MCF 10A (cell line): ENCODE data around the gene KRTAP4-4. TPM values are rescaled to one million over a fixed set of nuclear protein-coding genes. Genes with fewer than 3 reads are reported as not detected.

ENCODE experiments used
- BruUV-seq: library from RNA; stranded (reverse); fragments of 400-500 nt; replicated peaks from 2 replicates; lab custom pipeline; 2021; lab: Mats Ljungman, UMichigan
- CTCF ChIA-PET: fragments of 300-600 bp; sonication (Branson Sonifier 250); formaldehyde crosslinking; extraction: SDS; loops from one replicate; lab custom pipeline; 2021; ENCODE audit warnings: antibody characterized with exemption, inconsistent platforms; lab: Yijun Ruan, JAX
- POLR2A ChIA-PET: fragments of 300-600, 350-650 bp; sonication (Branson Sonifier 250); formaldehyde crosslinking; extraction: SDS; loops from one replicate; lab custom pipeline; 2020; ENCODE audit warnings: antibody characterized with exemption, inconsistent platforms; lab: Yijun Ruan, JAX
- DNase-seq: peaks from one replicate; pipeline ENCODE4 v3.0.0-alpha.2; 2018; ENCODE audit not compliant: unreplicated experiment
- H3K27ac Mint-ChIP-seq: one replicate; pipeline ENCODE4 v1.8.0; 2022; ENCODE audit warnings: mild to moderate bottlenecking, low read depth, mixed read lengths; ENCODE audit not compliant: unreplicated experiment
- H3K27me3 Mint-ChIP-seq: one replicate; pipeline ENCODE4 v1.8.0; 2022; ENCODE audit warnings: mixed read lengths; ENCODE audit not compliant: insufficient read depth, unreplicated experiment
- H3K36me3 Mint-ChIP-seq: one replicate; pipeline ENCODE4 v1.8.0; 2022; ENCODE audit warnings: mild to moderate bottlenecking, moderate library complexity, mixed read lengths; ENCODE audit not compliant: insufficient read depth, unreplicated experiment
- H3K4me1 Mint-ChIP-seq: one replicate; pipeline ENCODE4 v1.8.0; 2022; ENCODE audit warnings: mixed read lengths; ENCODE audit not compliant: insufficient read depth, unreplicated experiment
- H3K4me3 Mint-ChIP-seq: one replicate; pipeline ENCODE4 v1.8.0; 2022; ENCODE audit warnings: mild to moderate bottlenecking, moderate library complexity, mixed read lengths; ENCODE audit not compliant: unreplicated experiment
- H3K9me3 Mint-ChIP-seq: one replicate; pipeline ENCODE4 v1.8.0; 2022; ENCODE audit warnings: mixed read lengths; ENCODE audit not compliant: unreplicated experiment
- intact Hi-C: fragments of 100-400 bp; cut with micrococcal nuclease; formaldehyde crosslinking; loops from 2 replicates; pipeline ENCODE4 v1.14.1; 2022
- total RNA-seq: library from RNA; stranded (reverse); gene quantifications from 2 replicates; pipeline ENCODE4 v1.2.3, GENCODE V29; 2022
- TF ChIP-seq, protein P1 (sequence below): fragments of 200-600 bp; IDR thresholded peaks from one replicate; pipeline ENCODE4 v1.8.0; 2022; ENCODE audit warnings: antibody characterized with exemption, mild to moderate bottlenecking; ENCODE audit not compliant: unreplicated experiment

The KRTAP4-4 gene
- total RNA-seq, 1 experiment from 2014 or later = not detected

DNA sequence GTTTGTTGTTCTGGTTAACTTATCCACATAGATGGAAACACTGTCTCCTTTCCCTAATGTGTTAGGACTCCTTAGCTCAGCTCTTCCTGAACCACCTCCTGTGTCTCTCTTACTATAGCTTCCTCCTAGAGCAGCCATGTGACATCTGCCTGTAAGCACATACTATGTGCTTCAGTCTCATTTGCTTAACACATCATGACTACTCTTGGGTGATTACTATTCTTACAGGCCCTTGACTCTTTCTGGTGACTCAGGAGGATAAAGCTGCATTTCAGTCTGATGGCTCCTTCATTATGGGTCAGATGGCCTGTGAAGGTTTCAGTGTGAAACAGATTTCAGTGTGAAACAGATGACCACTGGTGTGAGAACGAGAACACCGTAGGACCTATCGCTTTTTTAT is 17.8 kb upstream of the KRTAP4-4 start:
- Mint-ChIP-seq H3K4me1 (no peaks in the 10 kb centered on the region), H3K9me3 (no peaks in the 10 kb centered on the region), H3K27me3 (peaks cover 28% of the 10 kb centered on the region), H3K27ac (no peak overlapping the region), H3K36me3 (no peaks in the 10 kb centered on the region), H3K4me3 (no peak overlapping the region)
- DNase-seq = no peak
- POLR2A ChIA-PET = interaction anchor here (0.9 kb wide), 1 partner anchor 10 kb away, joined by 3 read pairs; no protein-coding TSS in a partner anchor
- intact Hi-C loops = no loop called here
- BruUV-seq = no TSS peak
- CTCF ChIA-PET = interaction anchor here (0.7 to 1.4 kb wide), 2 partner anchors 34 to 144 kb away, joined by 3 to 5 read pairs; no protein-coding TSS in a partner anchor
- TF ChIP-seq, protein P1, sequence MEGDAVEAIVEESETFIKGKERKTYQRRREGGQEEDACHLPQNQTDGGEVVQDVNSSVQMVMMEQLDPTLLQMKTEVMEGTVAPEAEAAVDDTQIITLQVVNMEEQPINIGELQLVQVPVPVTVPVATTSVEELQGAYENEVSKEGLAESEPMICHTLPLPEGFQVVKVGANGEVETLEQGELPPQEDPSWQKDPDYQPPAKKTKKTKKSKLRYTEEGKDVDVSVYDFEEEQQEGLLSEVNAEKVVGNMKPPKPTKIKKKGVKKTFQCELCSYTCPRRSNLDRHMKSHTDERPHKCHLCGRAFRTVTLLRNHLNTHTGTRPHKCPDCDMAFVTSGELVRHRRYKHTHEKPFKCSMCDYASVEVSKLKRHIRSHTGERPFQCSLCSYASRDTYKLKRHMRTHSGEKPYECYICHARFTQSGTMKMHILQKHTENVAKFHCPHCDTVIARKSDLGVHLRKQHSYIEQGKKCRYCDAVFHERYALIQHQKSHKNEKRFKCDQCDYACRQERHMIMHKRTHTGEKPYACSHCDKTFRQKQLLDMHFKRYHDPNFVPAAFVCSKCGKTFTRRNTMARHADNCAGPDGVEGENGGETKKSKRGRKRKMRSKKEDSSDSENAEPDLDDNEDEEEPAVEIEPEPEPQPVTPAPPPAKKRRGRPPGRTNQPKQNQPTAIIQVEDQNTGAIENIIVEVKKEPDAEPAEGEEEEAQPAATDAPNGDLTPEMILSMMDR = no peak

DNA sequence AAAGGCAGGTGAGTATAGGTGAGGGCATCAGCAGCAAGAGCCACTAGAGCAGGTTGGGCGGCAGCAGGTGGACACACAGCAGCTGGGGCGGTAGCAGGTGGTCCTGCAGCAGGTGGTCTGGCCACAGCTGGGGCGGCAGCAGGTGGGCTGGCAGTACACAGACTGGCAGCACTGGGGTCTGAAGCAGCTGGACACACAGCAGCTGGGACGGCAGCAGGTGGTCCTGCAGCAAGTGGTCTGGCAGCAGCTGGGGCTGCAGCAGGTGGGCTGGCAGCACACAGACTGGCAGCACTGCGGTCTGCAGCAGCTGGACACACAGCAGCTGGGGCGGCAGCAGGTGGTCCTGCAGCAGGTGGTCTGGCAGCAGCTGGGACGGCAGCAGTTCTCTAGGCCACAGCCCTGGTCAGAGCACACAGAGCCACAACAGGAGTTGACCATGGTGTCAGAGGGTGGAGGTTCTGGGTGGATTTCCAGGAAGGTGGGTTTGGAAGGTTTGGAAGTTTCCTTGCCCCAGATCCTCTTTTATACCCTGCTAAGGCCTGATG is 17.3 kb upstream of the KRTAP4-4 start, which contains the start of gene KRTAP4-2:
TSS of gene KRTAP4-2 (minus strand) at position 495 of the 545 bp plus-strand sequence. CDS start at position 438, 57 bp downstream.
- ChIA-PET POLR2A (no interaction called here), CTCF (interaction anchor here (1.4 kb wide), 1 partner anchor 144 kb away, joined by 5 read pairs; no protein-coding TSS in a partner anchor)
- no peak for DNase-seq
- H3K9me3 Mint-ChIP-seq = no peaks in the 10 kb centered on the region
- H3K27me3 Mint-ChIP-seq = peaks cover 23% of the 10 kb centered on the region
- BruUV-seq = no TSS peak
- intact Hi-C loops = no loop called here
- H3K4me3 Mint-ChIP-seq = no peak within 1 kb of the TSS
- H3K4me1 Mint-ChIP-seq = no peaks in the 10 kb centered on the region
- H3K36me3 Mint-ChIP-seq = no peaks in the 10 kb centered on the region
- H3K27ac Mint-ChIP-seq = no peak within 1 kb of the TSS
- TF ChIP-seq, protein P1 = no peak

DNA sequence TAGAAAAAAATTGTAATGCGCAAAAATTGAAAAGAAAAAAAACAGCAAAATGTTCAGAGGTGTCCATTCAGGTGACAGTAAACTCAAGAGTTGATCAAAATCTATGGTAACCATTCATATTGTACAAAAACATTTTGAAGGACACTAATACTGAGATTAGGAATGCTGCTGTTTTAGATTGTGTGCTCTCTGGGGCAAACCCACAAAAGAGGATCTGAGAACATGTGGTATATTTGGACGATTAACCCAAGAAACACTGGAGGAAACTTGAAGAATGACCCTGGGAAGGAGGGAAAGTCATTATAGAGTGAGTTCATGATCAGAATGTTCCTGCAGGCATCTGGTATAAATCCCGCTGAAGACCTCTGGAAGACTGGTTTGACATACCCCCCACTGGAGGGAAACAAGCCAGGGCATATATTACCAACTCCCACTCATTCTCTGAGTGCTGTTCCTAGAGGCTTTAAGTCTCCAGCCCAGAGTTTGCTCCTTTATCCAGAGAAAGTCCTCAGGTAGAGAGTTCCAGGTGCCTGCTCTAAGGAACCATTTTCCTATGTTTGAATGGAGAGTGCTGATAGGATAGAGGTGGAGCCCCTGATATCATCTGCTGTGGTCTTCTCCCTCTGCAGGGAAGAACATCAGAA is 16.3 kb upstream of the KRTAP4-4 start:
- intact Hi-C loops = no loop called here
- TF ChIP-seq, protein P1 = no peak
- Mint-ChIP-seq H3K9me3 (no peaks in the 10 kb centered on the region), H3K27me3 (peaks cover 21% of the 10 kb centered on the region), H3K27ac (no peak overlapping the region), H3K4me3 (no peak overlapping the region), H3K4me1 (no peaks in the 10 kb centered on the region), H3K36me3 (no peaks in the 10 kb centered on the region)
- BruUV-seq = no TSS peak
- CTCF ChIA-PET = no interaction called here
- POLR2A ChIA-PET = no interaction called here
- no peak for DNase-seq

DNA sequence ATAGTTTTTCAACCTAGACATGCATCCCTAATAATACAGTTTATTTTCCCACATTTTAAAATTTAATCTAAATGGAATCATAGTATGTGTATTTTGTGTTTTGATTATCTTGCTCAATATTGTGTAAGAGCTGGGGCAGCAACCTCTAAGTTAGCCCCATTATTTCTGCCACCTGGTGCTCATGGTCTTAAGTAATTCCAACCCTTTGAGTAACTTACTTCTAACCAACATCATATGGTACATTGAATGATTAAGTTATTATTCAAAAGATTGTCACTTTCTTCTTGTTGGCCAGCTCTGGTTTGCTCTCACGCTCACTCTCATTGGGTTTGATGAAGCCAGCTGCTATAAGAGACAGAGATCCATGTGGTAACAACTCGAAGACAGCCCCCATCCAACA is 11.3 kb upstream of the KRTAP4-4 start:
- H3K27me3 Mint-ChIP-seq = peaks cover 13% of the 10 kb centered on the region
- intact Hi-C loops = no loop called here
- BruUV-seq = no TSS peak
- ChIA-PET CTCF (no interaction called here), POLR2A (interaction anchor here (1.0 kb wide), 1 partner anchor 262 kb away, joined by 5 read pairs; no protein-coding TSS in a partner anchor)
- H3K27ac Mint-ChIP-seq = no peak overlapping the region
- H3K36me3 Mint-ChIP-seq = no peaks in the 10 kb centered on the region
- DNase-seq = no peak
- TF ChIP-seq, protein P1 = no peak
- no peaks in the 10 kb centered on the region for H3K4me1 Mint-ChIP-seq
- H3K9me3 Mint-ChIP-seq = no peaks in the 10 kb centered on the region
- H3K4me3 Mint-ChIP-seq = no peak overlapping the region
